OCI-LY7 (cell line): ENCODE results near the gene ATXN3. TPM values are rescaled to one million over a fixed set of nuclear protein-coding genes. Genes with fewer than 3 reads are reported as not detected.

Source experiments
- BruUV-seq: library from RNA; stranded (reverse); fragments of 400-500 nt; replicated peaks from 2 replicates; lab custom pipeline; 2021; lab: Mats Ljungman, UMichigan
- CTCF ChIA-PET: fragments of 300-600 bp; sonication (Branson Sonifier 250); formaldehyde crosslinking; loops from one replicate; lab custom pipeline; 2022; ENCODE audit warnings: antibody characterized with exemption; ENCODE audit not compliant: unreplicated experiment; lab: Charles Lee
- POLR2A ChIA-PET: fragments of 300-600 bp; sonication (Branson Sonifier 250); formaldehyde crosslinking; loops from one replicate; lab custom pipeline; 2022; ENCODE audit warnings: antibody characterized with exemption; lab: Charles Lee
- DNase-seq: peaks from one replicate; pipeline ENCODE4 v3.0.0-alpha.2; 2015; ENCODE audit warnings: low spot score
- H2AFZ ChIP-seq: fragments of 200-600 bp; sonication (generic), shearing (Covaris generic); 2 replicates; pipeline ENCODE4 v1.6.1; 2014; ENCODE audit warnings: mild to moderate bottlenecking, antibody characterized with exemption, low read length, moderate library complexity
- H3K27ac ChIP-seq: fragments of 200-600 bp; sonication (generic); 2 replicates; pipeline ENCODE4 v1.5.1; 2014; ENCODE audit warnings: mixed run types, low read depth, mild to moderate bottlenecking, moderate library complexity, low read length, inconsistent platforms; ENCODE audit not compliant: poor library complexity, severe bottlenecking
- H3K36me3 ChIP-seq: fragments of 200-600 bp; sonication (generic); 2 replicates; pipeline ENCODE4 v1.6.1; 2014; ENCODE audit warnings: mild to moderate bottlenecking, antibody characterized with exemption, low read length, moderate library complexity, mixed read lengths; ENCODE audit not compliant: insufficient read depth
- H3K4me1 ChIP-seq: fragments of 200-600 bp; sonication (generic); 2 replicates; pipeline ENCODE4 v1.5.1; 2014; ENCODE audit warnings: mild to moderate bottlenecking, low read length; ENCODE audit not compliant: insufficient read depth, poor library complexity, severe bottlenecking
- H3K4me2 ChIP-seq: fragments of 200-600 bp; sonication (generic); 2 replicates; pipeline ENCODE4 v1.6.1; 2014; ENCODE audit warnings: mild to moderate bottlenecking, low read length
- H3K4me3 ChIP-seq: fragments of 200-600 bp; sonication (generic); 2 replicates; pipeline ENCODE4 v1.5.1; 2014; ENCODE audit warnings: mild to moderate bottlenecking, low read depth, low read length; ENCODE audit not compliant: poor library complexity, severe bottlenecking
- H3K79me2 ChIP-seq: fragments of 200-600 bp; sonication (generic); 2 replicates; pipeline ENCODE4 v1.6.1; 2016; ENCODE audit warnings: low read depth, mild to moderate bottlenecking, low read length, moderate library complexity, mixed read lengths; ENCODE audit not compliant: insufficient read depth
- H3K9me2 ChIP-seq: fragments of 200-600 bp; sonication (generic); 2 replicates; pipeline ENCODE4 v1.6.1; 2016; ENCODE audit warnings: mild to moderate bottlenecking, low read length, mixed read lengths; ENCODE audit not compliant: insufficient read depth
- H3K9me3 ChIP-seq: fragments of 200-600 bp; sonication (generic); 2 replicates; pipeline ENCODE4 v1.6.1; 2014; ENCODE audit warnings: mild to moderate bottlenecking, mixed run types, low read length, mixed read lengths
- H4K20me1 ChIP-seq: fragments of 200-600 bp; sonication (generic); 2 replicates; pipeline ENCODE4 v1.6.1; 2014; ENCODE audit warnings: mild to moderate bottlenecking, antibody characterized with exemption, low read length, moderate library complexity, mixed read lengths; ENCODE audit not compliant: insufficient read depth
- EZH2phosphoT487 ChIP-seq: fragments of 200-600 bp; sonication (generic); IDR thresholded peaks from 2 replicates; pipeline ENCODE4 v1.6.1; 2018; ENCODE audit warnings: low read depth, borderline replicate concordance, mild to moderate bottlenecking, mixed run types, antibody characterized with exemption, low read length, moderate library complexity, mixed read lengths
- intact Hi-C: fragments of 100-400 bp; cut with micrococcal nuclease; formaldehyde crosslinking; loops from one replicate; pipeline ENCODE4 v1.10.0; 2022; ENCODE audit not compliant: unreplicated experiment
- total RNA-seq, 2 experiments: library from RNA; depleted of rRNA in 1 of 2; stranded (reverse); fragments of >200 nt in 1 of 2; shearing (Covaris generic) in 1 of 2; gene quantifications; 2 replicates each; pipeline ENCODE4 v1.2.3, GENCODE V29; 2014 to 2022
- TF ChIP-seq, protein P1 (sequence below): fragments of 200-600 bp; sonication (generic); conservative IDR thresholded peaks from 2 replicates; pipeline ENCODE4 v1.5.1; 2014; ENCODE audit warnings: mild to moderate bottlenecking, antibody characterized with exemption, low read length, moderate library complexity, mixed read lengths

Gene ATXN3
- total RNA-seq, 2 experiments from 2014 or later = 21.3 to 24.6 TPM

DNA sequence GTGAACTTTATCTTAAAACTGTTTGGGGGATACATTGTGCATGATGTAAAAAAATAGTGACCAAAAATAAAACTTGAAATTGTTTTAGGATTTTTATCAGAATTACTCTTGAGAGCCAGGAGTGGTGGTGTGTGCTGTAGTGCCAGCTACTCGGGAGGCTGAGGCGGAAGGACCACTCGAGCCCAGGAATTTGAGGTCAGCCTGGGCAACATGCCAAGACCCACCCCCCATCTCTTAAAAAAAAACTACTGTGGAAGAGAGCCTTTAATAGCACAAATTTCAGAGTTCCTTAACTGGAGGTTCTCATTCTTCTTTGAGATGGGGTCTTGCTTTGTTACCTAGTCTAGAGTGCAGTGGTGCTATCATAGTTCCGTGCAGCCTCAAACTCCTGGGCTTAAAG lies 36.9 kb upstream of the ATXN3 start:
- BruUV-seq = no TSS peak
- no peak overlapping the region for H3K4me2 ChIP-seq
- no peak for DNase-seq
- no peak overlapping the region for H2AFZ ChIP-seq
- H3K4me1 ChIP-seq = no peaks in the 10 kb centered on the region
- no peaks in the 10 kb centered on the region for H3K9me3 ChIP-seq
- ChIA-PET CTCF (no interaction called here), POLR2A (interaction anchor here (1.2 kb wide), 1 partner anchor 179 kb away, joined by 3 read pairs; no protein-coding TSS in a partner anchor)
- H4K20me1 ChIP-seq = peaks cover 8% of the 10 kb centered on the region; the same call in 1 of the 2 replicates
- H3K9me2 ChIP-seq = no peaks in the 10 kb centered on the region
- peaks cover 97% of the 10 kb centered on the region for H3K36me3 ChIP-seq
- no peak overlapping the region for H3K4me3 ChIP-seq
- H3K27ac ChIP-seq = no peak overlapping the region
- no peak for TF ChIP-seq EZH2phosphoT487
- TF ChIP-seq, protein P1, sequence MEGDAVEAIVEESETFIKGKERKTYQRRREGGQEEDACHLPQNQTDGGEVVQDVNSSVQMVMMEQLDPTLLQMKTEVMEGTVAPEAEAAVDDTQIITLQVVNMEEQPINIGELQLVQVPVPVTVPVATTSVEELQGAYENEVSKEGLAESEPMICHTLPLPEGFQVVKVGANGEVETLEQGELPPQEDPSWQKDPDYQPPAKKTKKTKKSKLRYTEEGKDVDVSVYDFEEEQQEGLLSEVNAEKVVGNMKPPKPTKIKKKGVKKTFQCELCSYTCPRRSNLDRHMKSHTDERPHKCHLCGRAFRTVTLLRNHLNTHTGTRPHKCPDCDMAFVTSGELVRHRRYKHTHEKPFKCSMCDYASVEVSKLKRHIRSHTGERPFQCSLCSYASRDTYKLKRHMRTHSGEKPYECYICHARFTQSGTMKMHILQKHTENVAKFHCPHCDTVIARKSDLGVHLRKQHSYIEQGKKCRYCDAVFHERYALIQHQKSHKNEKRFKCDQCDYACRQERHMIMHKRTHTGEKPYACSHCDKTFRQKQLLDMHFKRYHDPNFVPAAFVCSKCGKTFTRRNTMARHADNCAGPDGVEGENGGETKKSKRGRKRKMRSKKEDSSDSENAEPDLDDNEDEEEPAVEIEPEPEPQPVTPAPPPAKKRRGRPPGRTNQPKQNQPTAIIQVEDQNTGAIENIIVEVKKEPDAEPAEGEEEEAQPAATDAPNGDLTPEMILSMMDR = no peak
- intact Hi-C loops = no loop called here
- no peaks in the 10 kb centered on the region for H3K79me2 ChIP-seq

DNA sequence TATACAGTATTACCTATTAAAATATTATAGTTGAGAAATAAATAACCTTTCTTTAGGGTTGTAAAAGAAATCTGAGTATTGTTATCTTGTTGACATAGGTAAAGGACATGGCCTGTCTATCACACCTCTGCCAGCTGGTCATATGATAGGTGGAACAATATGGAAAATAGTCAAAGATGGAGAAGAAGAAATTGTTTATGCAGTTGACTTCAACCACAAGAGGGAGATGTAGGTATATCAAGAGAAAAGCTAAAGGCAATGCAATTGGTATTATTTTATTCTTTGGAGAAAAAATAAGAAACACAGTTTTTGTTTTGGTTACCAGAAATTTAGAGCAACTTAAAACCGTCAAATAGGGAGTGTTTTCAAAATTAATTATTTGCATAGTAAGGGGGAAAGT lies 28.9 kb upstream of the ATXN3 start:
- H3K4me1 ChIP-seq = no peaks in the 10 kb centered on the region
- BruUV-seq = no TSS peak
- intact Hi-C loops = loop anchor here (2.0 kb wide), 1 partner anchor 322 kb away; no protein-coding TSS in a partner anchor
- H3K9me3 ChIP-seq = no peaks in the 10 kb centered on the region
- H3K9me2 ChIP-seq = no peaks in the 10 kb centered on the region
- no peak for TF ChIP-seq EZH2phosphoT487
- TF ChIP-seq, protein P1 = peak; percentile 72
- no peak overlapping the region for H3K27ac ChIP-seq
- no peak overlapping the region for H2AFZ ChIP-seq
- POLR2A ChIA-PET = interaction anchor here (0.9 to 4.9 kb wide), 3 partner anchors 11 to 38 kb away, joined by 3 to 33 read pairs (median 3); partner anchors contain the start of genes CPSF2 and NDUFB1
- peaks cover 96% of the 10 kb centered on the region for H3K36me3 ChIP-seq
- H3K4me3 ChIP-seq = no peak overlapping the region
- CTCF ChIA-PET = no interaction called here
- H3K79me2 ChIP-seq = no peaks in the 10 kb centered on the region
- peak; percentile 13 for DNase-seq
- H4K20me1 ChIP-seq = no peaks in the 10 kb centered on the region
- no peak overlapping the region for H3K4me2 ChIP-seq

DNA sequence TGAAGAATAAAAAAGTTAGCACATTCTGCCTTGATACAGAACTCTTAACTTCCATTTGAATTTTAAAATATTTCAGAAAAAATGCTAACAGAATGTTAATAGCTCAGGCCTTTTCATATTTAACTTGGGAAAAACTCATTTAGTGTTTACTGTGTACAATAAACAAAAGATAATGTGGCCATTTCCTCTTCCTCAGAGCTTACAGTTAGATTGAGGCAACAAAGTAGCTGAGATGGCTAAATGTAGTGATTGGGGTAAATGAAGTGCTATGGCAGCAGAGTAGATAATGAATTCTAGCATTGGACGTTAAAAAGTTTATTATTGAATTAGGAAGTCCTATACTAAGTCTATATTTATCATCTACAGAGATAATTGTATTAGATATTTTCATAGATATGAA lies 28.1 kb upstream of the ATXN3 start:
- Histone ChIP-seq H3K9me3 (no peaks in the 10 kb centered on the region), H3K9me2 (no peaks in the 10 kb centered on the region), H3K4me1 (no peaks in the 10 kb centered on the region), H3K79me2 (no peaks in the 10 kb centered on the region), H3K27ac (no peak overlapping the region), H3K4me2 (no peak overlapping the region), H3K36me3 (peaks cover 95% of the 10 kb centered on the region), H3K4me3 (no peak overlapping the region), H2AFZ (no peak overlapping the region), H4K20me1 (no peaks in the 10 kb centered on the region)
- ChIA-PET POLR2A (interaction anchor here (0.9 to 4.9 kb wide), 3 partner anchors 10 to 37 kb away, joined by 3 to 33 read pairs (median 3); partner anchors contain the start of genes CPSF2 and NDUFB1), CTCF (no interaction called here)
- no peak for DNase-seq
- BruUV-seq = no TSS peak
- intact Hi-C loops = loop anchor here (2.0 kb wide), 1 partner anchor 322 kb away; no protein-coding TSS in a partner anchor
- TF ChIP-seq, protein P1 = no peak
- TF ChIP-seq EZH2phosphoT487 = no peak
